ENCODE data around the gene TTLL1.

TTLL1 gene
- total RNA-seq, result 2.2 to 6.5 reads per million in 2 donors

- DNase-seq, result peak; percentile 68 to 95 (median 86)
Observed at GRCh38 chr22:43088984-43089717, at the start of gene TTLL1. TTLL1 (minus strand) TSS chr22:43089391; CDS start chr22:43075586, 13,805 bp downstream.

DNA sequence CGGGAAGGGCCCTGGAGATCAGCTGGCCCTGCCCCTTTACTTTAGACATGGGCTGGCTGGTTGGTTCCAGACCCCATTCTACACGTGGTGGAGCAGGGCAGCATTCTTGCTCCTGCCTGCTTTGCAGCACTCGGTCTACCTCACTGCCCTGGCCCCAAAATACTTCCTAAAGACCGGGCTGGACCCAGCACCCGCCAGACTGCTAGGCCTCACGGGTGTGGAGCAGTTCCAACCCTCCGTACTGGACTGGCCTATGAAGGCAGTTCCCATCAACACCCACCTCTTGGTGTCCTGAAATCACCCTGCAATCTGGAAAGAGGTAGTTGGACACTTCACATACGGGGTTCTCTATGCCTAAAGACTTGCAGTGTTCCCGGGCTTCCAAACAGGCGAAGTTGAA is 47.6 kb upstream of the TTLL1 start:
- DNase-seq, result no peak

DNA sequence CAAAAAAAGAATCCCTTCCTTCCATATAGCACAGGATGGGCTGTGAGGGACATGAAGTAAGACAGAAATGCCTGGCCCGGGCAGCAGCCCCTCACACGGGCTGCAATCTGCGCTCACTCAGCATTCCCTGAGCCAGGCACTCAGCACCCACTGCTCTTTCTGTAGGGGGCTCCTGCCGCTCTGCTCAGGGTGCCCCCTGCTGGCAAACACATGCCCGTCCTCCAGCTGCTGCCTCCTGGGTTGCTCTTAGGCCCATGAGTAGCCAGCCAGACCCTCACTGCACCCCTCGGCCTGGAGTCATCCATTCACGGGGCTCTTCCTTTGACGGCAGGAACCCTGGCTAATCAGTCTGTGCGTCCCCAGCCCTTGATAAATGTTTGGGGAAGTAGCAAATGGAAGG is 47.1 kb upstream of the TTLL1 start:
- DNase-seq, result peak in 4 of 5 experiments; percentile 13 to 55 (median 17)

GRCh38 chr22:43135565-43135964 is 46.4 kb upstream of the TTLL1 start:
- DNase-seq, result no peak

DNA sequence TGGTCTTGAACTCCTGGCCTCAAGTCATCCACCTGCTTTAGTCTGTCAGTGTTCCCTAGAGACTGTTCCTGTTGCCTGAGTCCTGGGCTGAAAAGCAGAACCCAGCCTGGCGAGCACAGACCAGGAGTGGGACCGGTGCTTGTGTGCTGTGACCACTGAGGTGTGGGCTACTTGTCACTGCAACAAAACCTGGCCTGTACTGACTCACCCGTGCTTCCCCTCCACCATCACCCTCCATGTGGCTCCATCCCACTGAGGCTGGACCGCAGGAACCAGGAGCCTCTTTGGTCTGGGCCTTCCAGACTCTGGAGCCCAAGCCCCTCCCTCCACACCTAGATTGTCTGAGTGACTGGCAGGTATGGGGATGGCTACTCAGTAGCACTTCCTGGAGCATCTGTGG is 45.4 kb upstream of the TTLL1 start:
- no peak for DNase-seq

DNA sequence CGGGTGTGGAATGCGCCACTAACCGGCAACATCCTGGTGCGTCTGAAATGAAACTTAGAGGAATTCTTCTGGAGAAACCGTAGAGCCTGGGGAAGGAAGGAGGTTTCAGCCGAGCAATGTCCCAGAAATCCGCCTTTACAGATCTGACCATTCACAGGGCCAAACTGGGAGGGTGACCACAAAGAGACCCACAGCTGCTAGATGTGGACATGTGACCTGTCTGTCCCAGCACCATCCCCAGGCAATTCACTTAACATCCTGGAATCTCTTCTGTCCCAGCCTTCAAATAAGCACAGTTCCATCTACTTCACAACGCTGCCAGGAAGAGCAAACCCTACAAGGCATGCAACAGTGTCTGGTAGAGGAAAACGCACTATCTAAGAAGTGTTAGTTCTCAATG is 44.2 kb upstream of the TTLL1 start:
- DNase-seq, result no peak

DNA sequence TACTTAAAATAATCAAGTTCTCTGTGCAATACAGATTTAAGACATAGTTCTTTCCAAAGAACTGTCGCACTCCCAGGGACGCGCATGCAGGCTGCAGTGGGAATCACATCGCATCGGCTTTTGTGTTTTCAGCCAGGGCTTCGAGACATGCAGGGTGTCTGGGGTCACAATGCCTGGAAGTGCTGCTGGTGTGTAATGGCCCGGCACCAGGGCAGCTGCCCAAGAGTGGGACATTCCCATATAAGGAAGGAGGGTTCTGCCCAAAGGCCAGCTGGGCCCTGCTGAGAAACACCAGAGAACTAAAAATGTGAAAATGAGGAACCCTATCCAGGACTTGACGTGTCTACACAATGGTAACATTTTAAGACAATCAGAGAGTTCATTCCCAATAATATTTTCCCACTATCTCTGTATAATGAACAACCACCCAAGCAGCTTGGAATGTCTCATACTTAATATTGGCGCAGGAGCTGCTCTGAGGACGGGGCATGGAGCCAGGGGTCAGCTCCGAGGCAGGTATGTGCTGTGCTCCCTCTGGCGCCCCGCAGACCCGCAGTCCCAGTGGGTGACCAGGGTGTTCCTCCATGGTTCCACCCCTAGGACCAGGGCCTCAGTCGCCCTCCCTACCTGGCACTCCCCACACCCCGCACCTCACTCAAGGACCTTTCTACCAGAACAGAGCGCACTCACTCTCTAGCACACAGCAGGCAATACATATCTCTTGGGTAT is 42.7 kb upstream of the TTLL1 start:
- no peak for DNase-seq

- DNase-seq, result no peak
Observed at GRCh38 chr22:43129426-43130425, 40.5 kb upstream of the TTLL1 start.

DNA sequence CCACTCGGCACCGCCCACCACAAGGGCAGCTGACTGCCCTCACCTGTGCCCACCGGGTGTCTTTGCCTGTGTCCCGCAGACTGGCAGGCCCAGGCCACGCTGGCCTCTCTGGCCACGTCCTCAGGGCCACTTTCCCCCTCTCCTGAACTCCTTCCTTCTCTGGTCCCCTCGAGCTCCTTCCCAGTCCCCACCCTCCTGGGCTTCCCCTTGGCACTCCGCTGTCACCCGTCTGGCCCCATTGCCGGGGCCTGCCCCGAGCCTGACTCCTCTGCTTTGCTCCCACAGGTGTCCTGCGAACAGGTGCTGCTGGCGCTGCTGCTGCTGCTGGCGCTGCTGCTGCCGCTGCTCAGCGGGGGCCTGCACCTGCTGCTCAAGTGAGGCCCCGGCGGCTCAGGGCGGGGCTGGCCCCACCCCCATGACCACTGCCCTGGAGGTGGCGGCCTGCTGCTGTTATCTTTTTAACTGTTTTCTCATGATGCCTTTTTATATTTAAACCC is 39.8 kb upstream of the TTLL1 start:
- DNase-seq, result no peak

DNA sequence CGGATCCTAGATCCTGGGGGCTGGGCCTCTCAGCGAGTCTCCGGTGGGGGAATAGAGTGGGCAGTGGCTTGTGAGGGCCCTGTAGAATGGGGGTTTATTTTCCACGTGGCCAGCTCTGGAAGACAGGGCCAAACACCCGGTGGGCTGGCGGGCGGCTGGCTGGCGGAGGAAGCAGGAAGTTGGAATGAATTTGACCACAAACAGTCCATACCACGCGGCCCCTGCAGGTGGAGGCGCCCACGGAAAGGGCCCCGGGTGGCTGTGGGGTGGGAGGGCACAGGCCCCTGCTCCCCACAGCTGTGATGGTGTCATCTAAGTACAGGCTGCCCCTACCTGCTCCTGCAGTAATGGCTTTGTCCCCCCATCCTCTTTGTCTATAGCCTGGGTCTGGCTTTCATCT is 38.9 kb upstream of the TTLL1 start:
- DNase-seq, result no peak

GRCh38 chr22:43127166-43127908 is 38.1 kb upstream of the TTLL1 start:
- DNase-seq, result no peak

GRCh38 chr22:43126501-43127165 is 37.4 kb upstream of the TTLL1 start:
- no peak for DNase-seq

- DNase-seq, result no peak
Observed at GRCh38 chr22:43118953-43119458, 29.8 kb upstream of the TTLL1 start.

DNA sequence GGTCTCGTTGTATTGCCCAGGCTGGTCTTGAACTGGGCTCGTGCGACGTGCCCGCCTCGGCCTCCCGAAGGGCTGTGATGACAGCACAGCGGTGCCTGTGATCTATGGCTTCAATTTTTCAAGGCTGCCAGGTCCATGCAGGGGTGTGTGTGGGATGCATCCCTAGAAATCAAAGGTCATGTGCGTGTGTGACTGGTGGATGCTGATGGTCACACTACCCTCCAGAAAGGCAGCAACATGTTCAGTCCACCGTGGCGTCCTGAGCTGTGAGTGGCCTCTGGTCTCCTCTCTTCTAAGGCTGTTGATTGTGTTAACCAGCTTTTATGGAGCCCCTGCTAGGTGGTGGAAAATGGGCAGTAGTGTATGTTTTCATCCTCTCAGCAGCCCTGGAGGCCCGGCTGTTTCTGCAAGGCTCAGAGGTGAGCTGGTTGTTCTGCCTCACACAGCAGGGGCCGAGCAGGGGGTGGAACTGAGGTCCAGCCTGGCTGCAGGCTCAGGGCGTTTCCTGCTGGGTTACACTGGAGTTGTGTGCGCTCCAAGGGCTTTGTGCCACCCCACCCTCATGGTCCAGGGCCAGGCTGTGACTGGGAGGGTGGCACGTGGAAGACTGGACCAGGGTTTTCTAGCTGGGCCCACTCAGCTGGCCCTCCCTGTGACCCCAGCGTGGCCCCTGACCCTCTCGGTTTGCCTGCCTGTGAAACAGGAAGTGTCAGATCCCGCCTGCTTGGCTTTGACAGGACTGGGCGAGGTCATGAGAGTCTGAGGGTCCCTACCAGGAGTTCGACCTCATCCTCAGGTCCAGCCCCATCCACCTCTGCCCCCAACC is 29.0 kb upstream of the TTLL1 start:
- DNase-seq, result no peak

- DNase-seq, result no peak
Observed at GRCh38 chr22:43116932-43117331, 27.7 kb upstream of the TTLL1 start.

DNA sequence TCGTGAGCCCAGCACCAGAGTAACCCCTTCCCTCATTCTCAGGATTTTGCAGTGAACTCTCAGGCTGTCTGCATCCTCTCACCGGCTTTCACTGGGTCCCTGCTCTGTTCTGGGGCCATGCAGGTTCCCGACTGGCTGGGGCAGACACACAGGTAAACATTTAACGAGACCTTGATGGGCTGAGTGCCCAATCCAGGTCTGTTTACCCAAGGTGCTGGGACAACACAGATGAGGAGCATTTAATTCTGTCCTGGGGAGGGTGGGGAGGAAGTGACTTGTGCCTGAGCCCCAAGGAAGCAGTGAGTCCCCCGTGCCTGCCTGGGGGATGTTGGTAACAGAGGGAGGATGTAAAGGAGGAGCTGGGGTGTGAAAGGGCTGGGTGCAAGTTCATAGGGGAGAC is 25.8 kb upstream of the TTLL1 start:
- DNase-seq, result no peak

- no peak for DNase-seq
Observed at GRCh38 chr22:43113526-43114251, 24.5 kb upstream of the TTLL1 start.

DNA sequence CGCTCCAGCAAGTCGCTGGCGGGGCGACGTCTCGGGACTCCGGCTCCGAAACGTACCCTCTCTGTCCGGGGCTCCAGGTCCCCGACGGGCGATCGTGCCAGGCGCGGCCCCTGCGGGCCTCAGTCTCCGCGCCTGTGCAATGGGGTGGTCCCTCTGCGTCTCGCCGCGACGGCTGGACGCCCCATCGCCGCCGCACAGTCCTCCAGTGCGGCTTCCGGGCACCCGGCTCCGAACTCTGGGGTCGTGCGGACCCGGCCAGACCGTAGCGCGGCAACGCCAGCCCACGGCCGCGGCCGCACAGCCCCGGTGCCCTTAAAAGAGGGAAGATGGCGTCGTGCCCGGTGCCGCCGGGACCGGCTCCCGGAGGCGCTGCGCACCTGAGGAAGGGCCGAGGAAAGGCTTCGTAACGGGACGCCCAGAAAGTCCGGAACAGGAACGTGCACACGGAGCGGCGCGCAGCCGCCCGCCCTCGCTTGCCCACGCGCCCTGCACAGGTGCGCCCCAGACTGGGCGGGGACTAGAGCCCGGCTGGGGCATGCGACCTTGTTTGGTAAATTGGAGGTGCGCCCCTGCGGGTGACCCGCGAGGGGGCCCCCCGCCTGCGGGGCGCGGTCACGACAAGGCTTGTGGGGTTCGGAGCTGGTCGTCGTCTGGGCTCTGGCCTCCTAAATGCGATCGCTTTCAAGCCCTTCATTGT is 21.9 kb upstream of the TTLL1 start:
- DNase-seq, result peak; percentile 8 to 59 (median 33)

- DNase-seq, result peak; percentile 5 to 58 (median 28)
Observed at GRCh38 chr22:43110444-43110926, 21.3 kb upstream of the TTLL1 start, which contains the start of gene BIK. BIK (plus strand) TSS chr22:43110750; CDS start chr22:43124023, 13,273 bp downstream.

All from T-helper 2 cell (primary cell).